H1 (cell line): Measurements from ENCODE around the gene TMEM107. TPM values are rescaled to one million over a fixed set of nuclear protein-coding genes. Genes with fewer than 3 reads are reported as not detected.
A peak's percentile ranks its signal among the peaks of the same experiment; 100 is the strongest.

Experiments used
- ATF2 ChIP-seq: IDR thresholded peaks from 2 replicates; pipeline ENCODE4 v1.6.1; 2012; ENCODE audit warnings: low read length, inconsistent platforms
- BCL11A ChIP-seq, 2 experiments: IDR thresholded peaks; one replicate each; pipeline ENCODE4 v1.6.1; 2011; ENCODE audit warnings: low read depth in 2 of 2, low read length in 2 of 2, mild to moderate bottlenecking in 2 of 2
- BRCA1 ChIP-seq: IDR thresholded peaks from 2 replicates; pipeline ENCODE4 v1.6.1; 2012; ENCODE audit warnings: low read depth, low read length, improper control_type of control experiment
- CBX8 ChIP-seq: fragments of 300-800, 300-1000 bp; sonication (generic); IDR thresholded peaks from 2 replicates; pipeline ENCODE4 v1.7.1; 2016; ENCODE audit warnings: low read depth, low read length, borderline replicate concordance
- CEBPB ChIP-seq: IDR thresholded peaks from 2 replicates; pipeline ENCODE4 v1.6.1; 2012; ENCODE audit warnings: low read depth, low read length
- CTCF ChIP-seq, 3 experiments: IDR thresholded peaks; 1 replicate in 2 of 3; 2 replicates in 1 of 3; pipeline versions ENCODE4 v1.5.1 to v1.6.1; 2011; ENCODE audit warnings: low read length in 3 of 3, mild to moderate bottlenecking in 3 of 3, inconsistent platforms in 2 of 3, low read depth in 1 of 3, moderate library complexity in 1 of 3; ENCODE audit not compliant: insufficient read depth in 1 of 3; ENCODE audit errors: control extremely low read depth in 1 of 3
- EGR1 ChIP-seq: IDR thresholded peaks from 2 replicates; pipeline ENCODE4 v1.6.1; 2011; ENCODE audit warnings: low read depth, low read length, borderline replicate concordance
- GTF2F1 ChIP-seq: IDR thresholded peaks from 2 replicates; pipeline ENCODE4 v1.6.1; 2012; ENCODE audit warnings: low read depth, low read length, improper control_type of control experiment, borderline replicate concordance
- KDM1A ChIP-seq: fragments of 200-600, 300-600 bp; sonication (generic); IDR thresholded peaks from 2 replicates; pipeline ENCODE4 v1.7.1; 2016; ENCODE audit warnings: mild to moderate bottlenecking, low read length, borderline replicate concordance
- KDM4A ChIP-seq: IDR thresholded peaks from one replicate; pipeline ENCODE4 v1.7.1; 2012; ENCODE audit warnings: low read depth, mild to moderate bottlenecking, moderate library complexity, low read length, inconsistent platforms; ENCODE audit not compliant: severe bottlenecking
- RAD21 ChIP-seq, 2 experiments: IDR thresholded peaks in 1 of 2; conservative IDR thresholded peaks in 1 of 2; 2 replicates each; pipeline ENCODE4 v1.6.1; 2011; ENCODE audit warnings: low read depth in 2 of 2, low read length in 2 of 2, improper control_type of control experiment in 1 of 2, inconsistent platforms in 1 of 2, mild to moderate bottlenecking in 1 of 2, moderate library complexity in 1 of 2
- RBBP5 ChIP-seq: IDR thresholded peaks from 2 replicates; pipeline ENCODE4 v1.7.1; 2012; ENCODE audit warnings: low read depth, mild to moderate bottlenecking, inconsistent platforms, low read length, moderate library complexity, borderline replicate concordance
- RXRA ChIP-seq: IDR thresholded peaks from 2 replicates; pipeline ENCODE4 v1.6.1; 2011; ENCODE audit warnings: low read depth, mild to moderate bottlenecking, low read length, moderate library complexity; ENCODE audit not compliant: insufficient read depth
- SIX5 ChIP-seq: IDR thresholded peaks from 2 replicates; pipeline ENCODE4 v1.6.1; 2011; ENCODE audit warnings: mild to moderate bottlenecking, low read depth, low read length
- TAF7 ChIP-seq: optimal IDR thresholded peaks from 2 replicates; pipeline ENCODE3; 2011; ENCODE audit warnings: low read depth, mild to moderate bottlenecking, inconsistent platforms, low read length, moderate library complexity, borderline replicate concordance
- TCF12 ChIP-seq: IDR thresholded peaks from 2 replicates; pipeline ENCODE4 v1.6.1; 2011; ENCODE audit warnings: low read depth, mild to moderate bottlenecking, low read length
- USF2 ChIP-seq: IDR thresholded peaks from 2 replicates; pipeline ENCODE4 v1.6.1; 2011; ENCODE audit warnings: low read length, improper control_type of control experiment
- polyA plus RNA-seq, 7 experiments: library from polyadenylated mRNA; depleted of rRNA in 3 of 7; stranded (reverse) in 5 of 7; unstranded in 2 of 7; fragments of >200 nt in 5 of 7; fragments of 200-250 nt in 2 of 7; gene quantifications; 1 replicate in 5 of 7; 2 replicates in 1 of 7; 4 replicates in 1 of 7; pipeline versions ENCODE4 v1.2.1 to v1.2.3, GENCODE V29; 2011 to 2013; ENCODE audit warnings: missing spikeins in 2 of 7, mixed read lengths in 2 of 7
- total RNA-seq: library from RNA; stranded (reverse); fragmentation: NEBNext Ultra II Directional; extraction: Animal tissue kit (Norgen Biotek cat#: 25700); gene quantifications from 2 replicates; pipeline ENCODE4 v1.2.1, GENCODE V29; 2021
- TF ChIP-seq, protein P1 (sequence below): IDR thresholded peaks from 2 replicates; pipeline ENCODE4 v1.6.1; 2012; ENCODE audit warnings: inconsistent platforms

TMEM107 gene
- total and polyA plus RNA-seq, 2 of the 8 experiments (the other 6 are each of a cell fraction or from before 2014, with no cell fraction given), result 17.3 to 21.5 TPM

DNA sequence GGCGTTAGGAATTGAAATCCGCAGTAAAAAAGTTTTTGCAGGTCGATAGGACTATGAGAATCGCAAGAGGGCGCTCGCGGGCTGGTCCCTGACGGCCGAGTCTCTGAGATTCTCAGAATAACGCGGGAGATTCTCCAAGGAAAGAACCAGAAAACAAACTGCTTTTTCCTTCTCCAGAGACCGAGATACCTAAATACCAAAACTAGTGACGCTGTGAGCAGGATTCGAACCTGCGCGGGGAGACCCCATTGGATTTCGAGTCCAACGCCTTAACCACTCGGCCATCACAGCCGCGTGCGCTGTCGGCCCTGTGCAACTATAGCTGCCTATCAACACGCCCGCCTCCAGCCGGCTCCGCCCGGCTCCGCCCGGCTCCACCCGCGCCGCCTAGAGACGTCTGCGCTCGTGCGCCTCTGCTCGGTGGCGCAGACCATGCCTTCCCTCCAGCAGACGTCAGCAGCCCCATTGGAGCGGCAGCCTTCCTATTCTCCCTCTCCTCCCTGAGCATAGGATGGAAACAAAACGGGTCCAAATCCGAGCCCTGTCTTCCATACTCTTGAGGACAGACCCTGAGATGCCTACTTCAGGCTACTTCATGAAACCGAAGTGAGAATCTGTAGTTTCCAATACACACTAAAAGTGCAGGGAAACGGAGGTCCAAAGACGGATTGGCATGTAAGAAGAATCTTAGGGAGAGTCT is 37.4 kb downstream of the TMEM107 start (continued):
- TF ChIP-seq CTCF (IDR thresholded peaks at IDR 0.05; ENCODE audit: control extremely low read depth in 1 of 3, insufficient read depth in 1 of 3, low read depth in 1 of 3, low read length in 3 of 3) (peak; percentile 63 to 96 (median 78)), CEBPB (no peak), TAF7 (peak; percentile 94), KDM4A (no peak), KDM1A (peak; percentile 5; the same call in 1 of the 2 replicates), EGR1 (no peak), ATF2 (peak; percentile 91), BCL11A (IDR thresholded peaks at IDR 0.05; ENCODE audit: low read depth in 2 of 2, low read length in 2 of 2) (no peak), RXRA (no peak), BRCA1 (peak; percentile 64), CBX8 (no peak), USF2 (no peak), SIX5 (no peak), GTF2F1 (no peak), RAD21 (IDR thresholded peaks at IDR 0.05 in 1 of 2, conservative IDR thresholded peaks at IDR 0.05 in 1 of 2; ENCODE audit: low read depth in 2 of 2, low read length in 2 of 2) (peak; percentile 58 to 62), RBBP5 (peak; percentile 99; the same call in 1 of the 2 replicates), TCF12 (0 out of 2 replicates have a peak, but pooled peaks have one; percentile 10)
- TF ChIP-seq, protein P1, sequence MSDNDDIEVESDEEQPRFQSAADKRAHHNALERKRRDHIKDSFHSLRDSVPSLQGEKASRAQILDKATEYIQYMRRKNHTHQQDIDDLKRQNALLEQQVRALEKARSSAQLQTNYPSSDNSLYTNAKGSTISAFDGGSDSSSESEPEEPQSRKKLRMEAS, result peak; percentile 90
